Inflammatory macrophage treated with lipopolysaccharide for 1 hour (primary cell): Measurements from ENCODE around the gene ETV4.
A peak's percentile ranks its signal among the peaks of the same experiment; 100 is the strongest.

Experiments used
- DNase-seq, 2 donors: peaks; one replicate each; pipeline ENCODE4 v3.0.0-alpha.2; 2020 to 2022

ETV4 gene

GRCh38 chr17:43546319-43547188 lies at the start of gene ETV4:
Gene ETV4 (minus strand): TSS chr17:43546340. CDS start chr17:43545617, 723 bp downstream.
- peak; percentile 87 to 91 for DNase-seq

- DNase-seq, result no peak
Measured at GRCh38 chr17:43595466-43595865, 49.3 kb upstream of the ETV4 start.

GRCh38 chr17:43591779-43592562 lies 45.8 kb upstream of the ETV4 start:
- DNase-seq, result no peak

- no peak for DNase-seq
Measured at GRCh38 chr17:43591001-43591400, 44.9 kb upstream of the ETV4 start.

DNA sequence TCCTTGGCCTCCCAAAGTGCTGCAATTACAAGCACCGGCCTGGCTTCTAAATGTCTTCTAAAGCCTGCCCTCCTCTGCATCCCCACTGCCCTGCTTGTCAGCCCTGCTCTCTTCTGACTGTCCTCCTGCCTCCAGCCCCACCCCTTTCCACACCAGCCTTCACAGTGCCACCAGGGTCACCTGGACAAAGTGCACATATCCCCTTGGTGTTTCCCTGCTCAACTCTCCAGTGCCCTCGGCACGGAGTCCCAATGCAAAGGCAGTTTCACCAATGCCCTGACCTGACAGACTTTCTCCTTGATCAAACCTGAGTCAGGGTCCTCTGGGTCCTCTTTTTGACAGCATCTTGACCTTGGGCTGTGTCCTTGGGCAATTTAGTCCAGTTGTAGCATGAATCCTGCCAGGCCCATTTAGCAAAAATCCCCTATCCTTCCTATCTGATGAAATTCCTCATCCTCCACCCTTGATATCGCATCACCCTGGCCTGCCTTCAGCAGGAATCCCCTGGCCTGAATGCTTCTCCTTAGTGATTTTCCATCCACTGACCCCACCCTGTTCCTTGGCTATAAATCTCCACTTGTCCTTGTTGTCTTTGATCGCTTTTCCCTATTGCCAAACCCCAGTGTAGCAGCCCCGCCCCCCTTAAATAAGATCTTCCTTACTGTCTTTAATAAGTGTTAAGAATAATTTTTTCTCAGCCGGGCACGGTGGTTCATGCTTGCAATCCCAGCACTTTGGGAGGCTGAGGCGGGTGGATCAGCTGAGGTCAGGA lies 42.7 kb upstream of the ETV4 start:
- DNase-seq, result no peak

- no peak for DNase-seq
Measured at GRCh38 chr17:43588121-43588520, 42.0 kb upstream of the ETV4 start.

DNA sequence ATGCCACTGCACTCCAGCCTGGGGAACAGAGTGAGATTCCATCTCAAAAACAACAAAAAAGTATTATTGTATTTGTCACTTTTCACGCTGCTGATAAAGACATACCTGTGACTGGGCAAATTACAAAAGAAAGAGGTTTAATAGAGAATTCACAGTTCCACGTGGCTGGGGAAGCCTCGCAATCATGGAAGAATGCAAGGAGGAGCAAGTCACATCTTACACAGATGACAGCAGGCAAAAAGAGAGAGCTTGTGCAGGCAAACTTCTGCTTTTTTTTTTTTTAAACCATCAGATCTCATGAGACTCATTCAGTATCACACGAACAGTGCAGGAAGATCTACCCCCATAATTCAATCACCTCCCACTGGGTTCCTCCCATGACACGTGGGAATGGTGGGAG lies 41.5 kb upstream of the ETV4 start:
- DNase-seq, result no peak

GRCh38 chr17:43584666-43585102 lies 38.5 kb upstream of the ETV4 start:
- no peak for DNase-seq

- no peak for DNase-seq
Measured at GRCh38 chr17:43583332-43583731, 37.2 kb upstream of the ETV4 start.

- no peak for DNase-seq
Measured at GRCh38 chr17:43581613-43582012, 35.5 kb upstream of the ETV4 start.

GRCh38 chr17:43581130-43581529 lies 35.0 kb upstream of the ETV4 start:
- DNase-seq, result no peak

DNA sequence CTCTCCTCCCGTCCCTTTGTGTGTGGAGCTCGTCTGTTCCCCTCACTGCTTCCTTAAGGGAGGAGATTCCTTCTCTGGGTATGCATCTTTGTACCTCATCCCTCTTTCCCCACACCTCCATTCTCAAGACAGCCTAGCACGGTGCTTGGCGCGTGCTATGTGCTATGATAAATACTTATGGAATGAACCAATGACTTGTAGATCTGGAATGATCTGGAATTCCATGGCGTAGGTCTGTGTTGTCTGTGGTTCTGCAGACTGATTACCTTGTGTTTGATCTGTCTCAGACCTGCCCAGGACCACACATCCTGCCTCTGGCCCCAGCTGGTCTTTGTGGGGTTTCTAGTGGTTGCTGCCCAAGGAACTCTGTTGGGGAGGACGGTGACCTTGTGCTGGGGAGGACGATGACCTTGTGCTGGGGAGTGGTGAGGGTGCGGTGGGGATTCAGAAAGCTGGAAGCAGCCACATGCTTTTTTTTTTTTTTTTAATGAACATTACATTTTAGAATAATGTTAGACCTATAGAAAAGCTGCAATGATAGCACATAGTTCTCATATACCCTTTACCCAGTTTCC lies 33.5 kb upstream of the ETV4 start:
- no peak for DNase-seq

- DNase-seq, result no peak
Measured at GRCh38 chr17:43578699-43579565, 32.8 kb upstream of the ETV4 start.

DNA sequence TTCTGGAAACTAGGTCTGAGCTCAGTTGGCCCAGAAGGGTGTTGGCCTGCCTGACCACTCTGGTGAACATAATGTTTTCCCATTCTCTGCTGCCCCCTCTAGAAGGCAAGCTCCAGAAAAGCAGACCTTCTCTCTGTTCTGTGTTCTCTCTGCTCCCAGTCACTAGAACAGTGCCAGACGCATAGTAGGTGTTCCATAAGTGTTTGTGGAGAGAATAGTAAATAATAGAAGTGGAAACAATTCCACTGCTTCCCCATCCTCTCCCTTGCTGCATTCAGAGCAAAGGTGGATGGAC lies 32.2 kb upstream of the ETV4 start:
- DNase-seq, result no peak

- DNase-seq, result no peak
Measured at GRCh38 chr17:43577664-43578403, 31.7 kb upstream of the ETV4 start.

- DNase-seq, result peak; percentile 28 to 82
Measured at GRCh38 chr17:43576563-43577229, 30.6 kb upstream of the ETV4 start.

DNA sequence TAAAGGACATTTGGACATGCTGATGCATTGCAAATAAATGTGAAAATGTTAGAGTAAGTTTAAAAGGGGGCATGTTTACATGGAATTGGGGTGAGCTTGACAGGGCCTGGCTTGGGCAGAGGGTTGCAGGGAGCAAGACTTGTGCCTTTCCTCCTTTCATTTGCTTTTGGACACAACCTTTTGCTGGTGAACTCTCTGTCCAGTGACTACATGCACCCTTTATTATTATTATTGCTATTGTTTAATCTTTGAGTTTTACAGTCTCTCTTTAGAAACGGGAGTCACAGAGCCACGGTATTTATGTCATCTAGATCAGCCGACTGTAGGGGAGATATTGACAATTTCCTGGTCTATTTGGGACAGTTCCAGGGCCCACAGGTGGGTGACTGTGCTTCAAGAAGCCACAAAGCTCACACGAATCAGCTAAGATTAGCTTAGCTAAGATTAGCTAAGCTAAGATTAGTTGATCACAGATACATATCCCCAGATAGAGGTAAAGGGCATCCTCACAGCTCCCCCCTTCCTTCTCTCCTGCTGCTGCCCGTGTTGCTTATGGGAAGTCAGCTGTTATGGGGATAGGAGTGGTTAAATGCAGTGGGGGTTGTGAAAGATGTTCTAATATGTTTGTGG lies 28.9 kb upstream of the ETV4 start:
- DNase-seq, result no peak

GRCh38 chr17:43574348-43574747 lies 28.2 kb upstream of the ETV4 start:
- DNase-seq, result no peak

GRCh38 chr17:43573579-43574321 lies 27.6 kb upstream of the ETV4 start:
- no peak for DNase-seq
